Type B pancreatic cell (in vitro differentiated cells): ENCODE measurements around the gene KIF9. TPM values are rescaled to one million over a fixed set of nuclear protein-coding genes. Genes with fewer than 3 reads are reported as not detected.
"Not testable (repeated sequence)": the region's sequence is repeated elsewhere in the genome, so short reads cannot be mapped to it uniquely, and the experiment has no call there.

Experiments
- DNase-seq: peaks from one replicate; pipeline ENCODE4 v3.0.0; 2021; ENCODE audit warnings: mixed read lengths; ENCODE audit not compliant: unreplicated experiment; ENCODE audit errors: extremely low spot score
- H3K27ac Mint-ChIP-seq: 2 replicates; pipeline ENCODE4 v1.8.0; 2021; ENCODE audit warnings: mild to moderate bottlenecking, mixed read lengths
- H3K27me3 Mint-ChIP-seq: 2 replicates; pipeline ENCODE4 v1.8.0; 2021; ENCODE audit warnings: mixed read lengths
- H3K36me3 Mint-ChIP-seq: 2 replicates; pipeline ENCODE4 v1.8.0; 2021; ENCODE audit warnings: mixed read lengths
- H3K4me1 Mint-ChIP-seq: one replicate; pipeline ENCODE4 v1.8.0; 2021; ENCODE audit warnings: mixed read lengths; ENCODE audit not compliant: unreplicated experiment
- H3K4me3 Mint-ChIP-seq: 2 replicates; pipeline ENCODE4 v1.8.0; 2021; ENCODE audit warnings: mild to moderate bottlenecking, mixed read lengths
- H3K9me3 Mint-ChIP-seq: 2 replicates; pipeline ENCODE4 v1.8.0; 2021; ENCODE audit warnings: mixed read lengths
- CTCF ChIP-seq: fragments of 200-600 bp; sonication (generic); conservative IDR thresholded peaks from 2 replicates; pipeline ENCODE4 v1.5.0; 2021; ENCODE audit warnings: antibody characterized with exemption, mild to moderate bottlenecking
- total RNA-seq: library from RNA; stranded (reverse); gene quantifications from 2 replicates; pipeline ENCODE4 v1.2.1, GENCODE V29; 2021; ENCODE audit warnings: low replicate concordance

The KIF9 gene
- total RNA-seq, 1 donor from 2014 or later = 14.8 TPM

- DNase-seq = no peak
- Mint-ChIP-seq H3K36me3 (no peaks in the 10 kb centered on the region), H3K4me1 (no peaks in the 10 kb centered on the region), H3K27ac (no peak overlapping the region), H3K27me3 (no peaks in the 10 kb centered on the region), H3K4me3 (no peak overlapping the region), H3K9me3 (no peaks in the 10 kb centered on the region)
- no peak for TF ChIP-seq CTCF
These were observed 54.9 kb downstream of the KIF9 start for GRCh38 chr3:47227678-47228077.

DNA sequence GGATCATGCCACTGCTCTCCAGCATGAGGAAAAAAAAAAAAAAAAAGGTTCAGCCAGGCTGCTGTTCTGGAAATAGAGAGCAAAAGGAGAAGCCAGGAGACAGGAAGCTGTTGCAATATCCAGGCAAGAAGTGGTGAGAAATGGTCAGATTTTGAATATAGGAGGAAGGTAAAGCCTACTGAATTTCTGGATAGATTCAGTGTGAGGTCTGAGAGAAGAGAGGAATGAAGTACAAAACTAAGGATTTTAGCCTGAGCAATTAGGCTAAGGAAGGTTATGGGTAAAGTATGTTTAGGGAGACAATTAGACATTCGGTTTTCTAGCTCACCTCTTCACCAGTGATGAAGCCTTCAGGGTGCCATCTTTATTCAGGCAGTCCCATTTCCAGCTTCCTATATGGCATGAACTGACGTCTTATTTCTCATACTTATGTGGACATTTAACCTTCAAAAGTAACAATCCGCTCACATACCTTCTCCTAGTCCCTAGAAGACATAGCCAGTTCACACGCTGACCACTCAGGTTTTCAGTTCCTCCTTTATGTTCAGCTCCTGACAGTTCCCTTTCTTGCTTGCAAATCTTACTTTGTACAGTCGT lies 57.2 kb downstream of the KIF9 start:
- H3K27me3 Mint-ChIP-seq = no peaks in the 10 kb centered on the region
- no peaks in the 10 kb centered on the region for H3K9me3 Mint-ChIP-seq
- H3K4me1 Mint-ChIP-seq = no peaks in the 10 kb centered on the region
- no peak overlapping the region for H3K27ac Mint-ChIP-seq
- no peak overlapping the region for H3K4me3 Mint-ChIP-seq
- no peaks in the 10 kb centered on the region for H3K36me3 Mint-ChIP-seq
- no peak for DNase-seq
- TF ChIP-seq CTCF = no peak

GRCh38 chr3:47223755-47224154 lies 58.8 kb downstream of the KIF9 start:
- no peaks in the 10 kb centered on the region for H3K36me3 Mint-ChIP-seq
- H3K27ac Mint-ChIP-seq = no peak overlapping the region
- H3K27me3 Mint-ChIP-seq = no peaks in the 10 kb centered on the region
- H3K4me1 Mint-ChIP-seq = no peaks in the 10 kb centered on the region
- no peak for TF ChIP-seq CTCF
- H3K9me3 Mint-ChIP-seq = no peaks in the 10 kb centered on the region
- no peak for DNase-seq
- no peak overlapping the region for H3K4me3 Mint-ChIP-seq

- no peak overlapping the region for H3K4me3 Mint-ChIP-seq
- H3K4me1 Mint-ChIP-seq = no peaks in the 10 kb centered on the region
- no peak for DNase-seq
- no peaks in the 10 kb centered on the region for H3K9me3 Mint-ChIP-seq
- no peaks in the 10 kb centered on the region for H3K36me3 Mint-ChIP-seq
- H3K27ac Mint-ChIP-seq = no peak overlapping the region
- TF ChIP-seq CTCF = no peak
- H3K27me3 Mint-ChIP-seq = no peaks in the 10 kb centered on the region
These were observed 60.8 kb downstream of the KIF9 start for GRCh38 chr3:47221798-47222197.

- no peak for DNase-seq
- H3K4me3 Mint-ChIP-seq = no peak overlapping the region
- no peaks in the 10 kb centered on the region for H3K4me1 Mint-ChIP-seq
- no peaks in the 10 kb centered on the region for H3K27me3 Mint-ChIP-seq
- H3K36me3 Mint-ChIP-seq = no peaks in the 10 kb centered on the region
- no peaks in the 10 kb centered on the region for H3K9me3 Mint-ChIP-seq
- TF ChIP-seq CTCF = no peak
- no peak overlapping the region for H3K27ac Mint-ChIP-seq
These were observed 71.7 kb downstream of the KIF9 start for GRCh38 chr3:47210863-47211405.

DNA sequence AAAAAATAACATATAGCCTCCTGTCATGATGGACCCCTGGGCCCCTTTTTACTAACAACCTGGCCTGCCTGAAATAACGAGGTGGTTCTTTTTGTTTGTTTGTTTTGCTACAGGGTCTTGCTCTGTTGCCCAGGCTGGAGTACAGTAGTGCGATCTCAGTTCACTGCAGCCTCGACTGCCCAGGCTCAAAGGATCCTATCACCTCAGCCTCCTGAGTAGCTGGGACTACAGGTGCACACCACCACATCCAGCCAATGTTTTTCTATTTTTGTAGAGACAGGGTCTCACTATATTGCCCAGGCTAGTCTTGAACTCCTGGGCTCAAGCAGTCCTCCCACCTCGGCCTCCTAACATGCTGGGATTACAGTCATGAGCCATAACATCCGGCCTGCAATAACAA lies 76.6 kb downstream of the KIF9 start:
- H3K4me3 Mint-ChIP-seq, H3K4me1 Mint-ChIP-seq, H3K27ac Mint-ChIP-seq, H3K9me3 Mint-ChIP-seq, H3K36me3 Mint-ChIP-seq, H3K27me3 Mint-ChIP-seq, DNase-seq: not testable (repeated sequence)
